ENCODE data around the gene RBM23. TPM values are rescaled to one million over a fixed set of nuclear protein-coding genes. Genes with fewer than 3 reads are reported as not detected.
"Not testable (repeated sequence)": the region's sequence is repeated elsewhere in the genome, so short reads cannot be mapped to it uniquely, and the experiment has no call there.

RBM23 gene
- total RNA-seq, 1 experiment from 2014 or later = 42.4 TPM

GRCh38 chr14:22852599-22852939 is 66.4 kb downstream of the RBM23 start (continued):
- no peak for TF ChIP-seq ZNF512 (CRISPR knock-in tag; IDR thresholded peaks at IDR 0.05; ENCODE audit: borderline replicate concordance)
- TF ChIP-seq, protein P1, sequence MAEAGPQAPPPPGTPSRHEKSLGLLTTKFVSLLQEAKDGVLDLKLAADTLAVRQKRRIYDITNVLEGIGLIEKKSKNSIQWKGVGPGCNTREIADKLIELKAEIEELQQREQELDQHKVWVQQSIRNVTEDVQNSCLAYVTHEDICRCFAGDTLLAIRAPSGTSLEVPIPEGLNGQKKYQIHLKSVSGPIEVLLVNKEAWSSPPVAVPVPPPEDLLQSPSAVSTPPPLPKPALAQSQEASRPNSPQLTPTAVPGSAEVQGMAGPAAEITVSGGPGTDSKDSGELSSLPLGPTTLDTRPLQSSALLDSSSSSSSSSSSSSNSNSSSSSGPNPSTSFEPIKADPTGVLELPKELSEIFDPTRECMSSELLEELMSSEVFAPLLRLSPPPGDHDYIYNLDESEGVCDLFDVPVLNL (CRISPR knock-in tag; IDR thresholded peaks at IDR 0.05; ENCODE audit: borderline replicate concordance, low read depth) = no peak

GRCh38 chr14:22852178-22852577 is 66.8 kb downstream of the RBM23 start:
- DNase-seq (ENCODE audit: low spot score); H3K9me3 Mint-ChIP-seq; H3K4me3 Mint-ChIP-seq; ATAC-seq; H3K36me3 Mint-ChIP-seq; H3K27me3 Mint-ChIP-seq (ENCODE audit: low read depth); H3K27ac Mint-ChIP-seq: not testable (repeated sequence)
- ChIA-PET CTCF (interaction anchor here (0.6 to 10.1 kb wide), 42 partner anchors 8 to 296 kb away, joined by 3 to 280 read pairs (median 5); partner anchors contain the start of genes DAD1, LRP10, MMP14 and MRPL52), POLR2A (interaction anchor here (0.6 to 1.4 kb wide), 2 partner anchors 8 to 30 kb away, joined by 3 to 16 read pairs; no protein-coding TSS in a partner anchor)
- peaks cover 25% of the 10 kb centered on the region for H3K4me1 Mint-ChIP-seq

- no peak overlapping the region for H3K27ac Mint-ChIP-seq
- H3K4me1 Mint-ChIP-seq = peaks cover 25% of the 10 kb centered on the region
- no peak overlapping the region for H3K4me3 Mint-ChIP-seq
- no peak for ATAC-seq
- H3K36me3 Mint-ChIP-seq = peaks cover 3% of the 10 kb centered on the region; the same call in 1 of the 2 replicates
- CTCF ChIA-PET = interaction anchor here (0.8 to 10.1 kb wide), 17 partner anchors 9 to 294 kb away, joined by 3 to 280 read pairs (median 4); partner anchors contain the start of genes MMP14, OXA1L and PRMT5
- DNase-seq (ENCODE audit: low spot score) = no peak
- no peaks in the 10 kb centered on the region for H3K9me3 Mint-ChIP-seq
- no peaks in the 10 kb centered on the region for H3K27me3 Mint-ChIP-seq (ENCODE audit: low read depth)
- POLR2A ChIA-PET = interaction anchor here (1.0 to 2.3 kb wide), 3 partner anchors 13 to 28 kb away, joined by 3 to 10 read pairs (median 5); no protein-coding TSS in a partner anchor
- TF ChIP-seq, protein P2, sequence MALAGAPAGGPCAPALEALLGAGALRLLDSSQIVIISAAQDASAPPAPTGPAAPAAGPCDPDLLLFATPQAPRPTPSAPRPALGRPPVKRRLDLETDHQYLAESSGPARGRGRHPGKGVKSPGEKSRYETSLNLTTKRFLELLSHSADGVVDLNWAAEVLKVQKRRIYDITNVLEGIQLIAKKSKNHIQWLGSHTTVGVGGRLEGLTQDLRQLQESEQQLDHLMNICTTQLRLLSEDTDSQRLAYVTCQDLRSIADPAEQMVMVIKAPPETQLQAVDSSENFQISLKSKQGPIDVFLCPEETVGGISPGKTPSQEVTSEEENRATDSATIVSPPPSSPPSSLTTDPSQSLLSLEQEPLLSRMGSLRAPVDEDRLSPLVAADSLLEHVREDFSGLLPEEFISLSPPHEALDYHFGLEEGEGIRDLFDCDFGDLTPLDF (CRISPR knock-in tag; IDR thresholded peaks at IDR 0.05) = no peak
- TF ChIP-seq IRF2 (CRISPR knock-in tag; IDR thresholded peaks at IDR 0.05; ENCODE audit: borderline replicate concordance, low read depth) = no peak
- TF ChIP-seq ZNF425 (CRISPR knock-in tag; conservative IDR thresholded peaks at IDR 0.05) = no peak
- no peak for TF ChIP-seq ATF1 (CRISPR knock-in tag; IDR thresholded peaks at IDR 0.05)
- no peak for TF ChIP-seq ZNF512 (CRISPR knock-in tag; IDR thresholded peaks at IDR 0.05; ENCODE audit: borderline replicate concordance)
- TF ChIP-seq, protein P3, sequence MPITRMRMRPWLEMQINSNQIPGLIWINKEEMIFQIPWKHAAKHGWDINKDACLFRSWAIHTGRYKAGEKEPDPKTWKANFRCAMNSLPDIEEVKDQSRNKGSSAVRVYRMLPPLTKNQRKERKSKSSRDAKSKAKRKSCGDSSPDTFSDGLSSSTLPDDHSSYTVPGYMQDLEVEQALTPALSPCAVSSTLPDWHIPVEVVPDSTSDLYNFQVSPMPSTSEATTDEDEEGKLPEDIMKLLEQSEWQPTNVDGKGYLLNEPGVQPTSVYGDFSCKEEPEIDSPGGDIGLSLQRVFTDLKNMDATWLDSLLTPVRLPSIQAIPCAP (CRISPR knock-in tag; IDR thresholded peaks at IDR 0.05) = no peak
- TF ChIP-seq, protein P4, sequence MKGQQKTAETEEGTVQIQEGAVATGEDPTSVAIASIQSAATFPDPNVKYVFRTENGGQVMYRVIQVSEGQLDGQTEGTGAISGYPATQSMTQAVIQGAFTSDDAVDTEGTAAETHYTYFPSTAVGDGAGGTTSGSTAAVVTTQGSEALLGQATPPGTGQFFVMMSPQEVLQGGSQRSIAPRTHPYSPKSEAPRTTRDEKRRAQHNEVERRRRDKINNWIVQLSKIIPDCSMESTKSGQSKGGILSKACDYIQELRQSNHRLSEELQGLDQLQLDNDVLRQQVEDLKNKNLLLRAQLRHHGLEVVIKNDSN (CRISPR knock-in tag; IDR thresholded peaks at IDR 0.05) = no peak
- TF ChIP-seq RELA (CRISPR knock-in tag; IDR thresholded peaks at IDR 0.05; ENCODE audit: borderline replicate concordance) = no peak
- TF ChIP-seq, protein P5, sequence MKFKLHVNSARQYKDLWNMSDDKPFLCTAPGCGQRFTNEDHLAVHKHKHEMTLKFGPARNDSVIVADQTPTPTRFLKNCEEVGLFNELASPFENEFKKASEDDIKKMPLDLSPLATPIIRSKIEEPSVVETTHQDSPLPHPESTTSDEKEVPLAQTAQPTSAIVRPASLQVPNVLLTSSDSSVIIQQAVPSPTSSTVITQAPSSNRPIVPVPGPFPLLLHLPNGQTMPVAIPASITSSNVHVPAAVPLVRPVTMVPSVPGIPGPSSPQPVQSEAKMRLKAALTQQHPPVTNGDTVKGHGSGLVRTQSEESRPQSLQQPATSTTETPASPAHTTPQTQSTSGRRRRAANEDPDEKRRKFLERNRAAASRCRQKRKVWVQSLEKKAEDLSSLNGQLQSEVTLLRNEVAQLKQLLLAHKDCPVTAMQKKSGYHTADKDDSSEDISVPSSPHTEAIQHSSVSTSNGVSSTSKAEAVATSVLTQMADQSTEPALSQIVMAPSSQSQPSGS (CRISPR knock-in tag; IDR thresholded peaks at IDR 0.05; ENCODE audit: borderline replicate concordance, low read depth) = no peak
- TF ChIP-seq ZMAT4 (CRISPR knock-in tag; IDR thresholded peaks at IDR 0.05) = no peak
- TF ChIP-seq ZNF121 (CRISPR knock-in tag; IDR thresholded peaks at IDR 0.05) = no peak
- TF ChIP-seq ZNF281 (CRISPR knock-in tag; IDR thresholded peaks at IDR 0.05) = no peak
These were observed 67.8 kb downstream of the RBM23 start for GRCh38 chr14:22850944-22851764.

Measured in WTC11 (cell line).